CD14-positive monocyte (primary cell): Measurements from ENCODE around the gene PEDS1. TPM values are rescaled to one million over a fixed set of nuclear protein-coding genes. Genes with fewer than 3 reads are reported as not detected.

ENCODE experiments used
- DNase-seq, 3 donors: peaks; one replicate each; pipeline ENCODE4 v3.0.0-alpha.2; 2011 to 2022
- H2AFZ ChIP-seq: 2 replicates; pipeline ENCODE4 v1.6.0; 2012; ENCODE audit warnings: mild to moderate bottlenecking, low read depth, low read length, inconsistent platforms; ENCODE audit not compliant: insufficient read depth, poor library complexity, severe bottlenecking
- H3K27ac ChIP-seq, 2 donors: 1 replicate in 1 of 2; 2 replicates in 1 of 2; pipeline ENCODE4 v1.5.1; 2012 to 2013; ENCODE audit warnings: low read length in 2 of 2, control low read depth in 1 of 2, inconsistent platforms in 1 of 2, low read depth in 1 of 2, mild to moderate bottlenecking in 1 of 2
- H3K27me3 ChIP-seq, 2 donors: one replicate each; pipeline versions ENCODE4 v1.6.0 to v1.6.1; 2011 to 2013; ENCODE audit warnings: low read length in 2 of 2; ENCODE audit not compliant: control insufficient read depth in 2 of 2, insufficient read depth in 2 of 2
- H3K36me3 ChIP-seq, 2 donors: replicated peaks in 1 of 2; 1 replicate in 1 of 2; 2 replicates in 1 of 2; pipeline versions ENCODE4 v1.5.1 to v1.6.1; 2012 to 2013; ENCODE audit warnings: low read length in 2 of 2, control low read depth in 1 of 2, inconsistent platforms in 1 of 2, mild to moderate bottlenecking in 1 of 2; ENCODE audit not compliant: insufficient read depth in 2 of 2, control insufficient read depth in 1 of 2
- H3K4me1 ChIP-seq, 2 donors: 1 replicate in 1 of 2; 2 replicates in 1 of 2; pipeline versions ENCODE4 v1.5.1 to v1.6.1; 2012 to 2013; ENCODE audit warnings: low read length in 2 of 2, control low read depth in 1 of 2, inconsistent platforms in 1 of 2, mild to moderate bottlenecking in 1 of 2, moderate library complexity in 1 of 2; ENCODE audit not compliant: insufficient read depth in 2 of 2, control insufficient read depth in 1 of 2
- H3K4me2 ChIP-seq: replicated peaks from 2 replicates; pipeline ENCODE3; 2012; ENCODE audit warnings: low read length, moderate library complexity, mild to moderate bottlenecking; ENCODE audit not compliant: poor library complexity, severe bottlenecking; ENCODE audit errors: extremely low read depth
- H3K4me3 ChIP-seq, 3 experiments: fragments of 200-600 bp in 1 of 3; sonication (generic) in 1 of 3; replicated peaks in 1 of 3; 1 replicate in 2 of 3; 2 replicates in 1 of 3; pipeline ENCODE4 v1.5.1; 2011 to 2013; ENCODE audit warnings: low read length in 3 of 3, mild to moderate bottlenecking in 3 of 3, control low read depth in 2 of 3, low read depth in 2 of 3, inconsistent platforms in 1 of 3, moderate library complexity in 1 of 3
- H3K79me2 ChIP-seq: 2 replicates; pipeline ENCODE4 v1.6.0; 2012; ENCODE audit warnings: mild to moderate bottlenecking, control low read depth, inconsistent platforms, low read length, moderate library complexity; ENCODE audit not compliant: insufficient read depth
- H3K9ac ChIP-seq: 2 replicates; pipeline ENCODE4 v1.6.0; 2017; ENCODE audit warnings: low read length, mild to moderate bottlenecking; ENCODE audit not compliant: insufficient read depth, poor library complexity, severe bottlenecking
- H3K9me3 ChIP-seq, 2 donors: replicated peaks in 1 of 2; 1 replicate in 1 of 2; 2 replicates in 1 of 2; pipeline versions ENCODE4 v1.5.1 to v1.6.1; 2012 to 2013; ENCODE audit warnings: low read length in 2 of 2, control low read depth in 1 of 2; ENCODE audit not compliant: control insufficient read depth in 1 of 2, insufficient read depth in 1 of 2
- H4K20me1 ChIP-seq: 2 replicates; pipeline ENCODE4 v1.6.0; 2012; ENCODE audit warnings: mild to moderate bottlenecking, low read length, control low read depth, moderate library complexity; ENCODE audit not compliant: insufficient read depth
- H3K27ac Mint-ChIP-seq, 7 donors: one replicate each; pipeline ENCODE4 v1.8.0; 2020; ENCODE audit warnings: mild to moderate bottlenecking in 7 of 7, mixed read lengths in 7 of 7, moderate library complexity in 6 of 7, inconsistent platforms in 2 of 7
- H3K27me3 Mint-ChIP-seq, 3 donors: one replicate each; pipeline ENCODE4 v1.8.0; 2021 to 2022; ENCODE audit warnings: low read depth in 3 of 3, mild to moderate bottlenecking in 3 of 3, mixed read lengths in 3 of 3, moderate library complexity in 3 of 3, inconsistent platforms in 1 of 3
- H3K36me3 Mint-ChIP-seq, 2 donors: one replicate each; pipeline ENCODE4 v1.8.0; 2020; ENCODE audit warnings: mixed read lengths in 2 of 2, inconsistent platforms in 1 of 2, mild to moderate bottlenecking in 1 of 2
- H3K4me1 Mint-ChIP-seq: one replicate; pipeline ENCODE4 v1.8.0; 2020; ENCODE audit warnings: mild to moderate bottlenecking, mixed read lengths
- H3K4me3 Mint-ChIP-seq, 2 donors: one replicate each; pipeline ENCODE4 v1.8.0; 2020; ENCODE audit warnings: mild to moderate bottlenecking in 2 of 2, mixed read lengths in 2 of 2, moderate library complexity in 1 of 2
- H3K9me3 Mint-ChIP-seq, 7 donors: one replicate each; pipeline ENCODE4 v1.8.0; 2020 to 2022; ENCODE audit warnings: mixed read lengths in 7 of 7, mild to moderate bottlenecking in 6 of 7, moderate library complexity in 6 of 7, inconsistent platforms in 2 of 7
- WGBS: methylation state at CpG from one replicate; pipeline ENCODE4 v1.1.5; 2013; ENCODE audit warnings: missing lambda C conversion rate; ENCODE audit not compliant: insufficient coverage; 5-methylcytosine and 5-hydroxymethylcytosine counted together
- intact Hi-C, 2 donors: fragments of 100-400 bp; cut with micrococcal nuclease; formaldehyde crosslinking; loops; one replicate each; pipeline versions ENCODE4 v1.15.0 to v1.15.1; 2023
- polyA plus RNA-seq, 3 donors: library from polyadenylated mRNA; depleted of rRNA in 1 of 3; unstranded in 2 of 3; stranded (reverse) in 1 of 3; fragments of 300-500 nt in 2 of 3; fragments of >200 nt in 1 of 3; fragmentation: Illumina TruSeq in 2 of 3; gene quantifications; 1 replicate in 2 of 3; 2 replicates in 1 of 3; pipeline ENCODE4 v1.2.3, GENCODE V29; 2012 to 2021
- TF ChIP-seq, protein P1 (sequence below): fragments of 200-600 bp; IDR thresholded peaks from one replicate; pipeline ENCODE4 v1.8.0; 2022; ENCODE audit warnings: antibody characterized with exemption, mild to moderate bottlenecking

Gene PEDS1
- polyA plus RNA-seq, 3 donors: 19.6 to 48.1 (median 25.2) TPM

DNA sequence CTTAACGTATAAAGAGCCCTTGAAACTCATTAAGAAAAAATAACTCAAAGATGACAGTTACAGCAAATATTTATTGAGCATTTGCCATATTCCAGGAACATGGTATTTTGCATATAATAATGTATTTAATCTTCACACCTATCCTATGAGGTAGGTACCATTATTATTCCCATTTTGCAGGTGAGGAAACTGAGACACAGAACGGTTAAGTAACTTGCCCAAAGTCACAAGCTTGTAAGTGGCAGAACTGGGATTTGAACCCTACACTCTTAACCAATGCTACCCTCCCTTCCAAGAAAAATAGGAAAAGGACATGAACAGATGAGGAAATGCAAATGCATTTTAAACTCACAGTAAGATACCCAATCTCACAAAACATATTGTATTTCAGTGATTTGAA, 35.3 kb downstream of the PEDS1 start:
- Mint-ChIP-seq H3K36me3 (peaks cover 7 to 9% of the 10 kb centered on the region in 2 donors), H3K27me3 (peaks cover 0 to 4% (median 2%) of the 10 kb centered on the region in 3 donors), H3K4me3 (no peak overlapping the region), H3K27ac (no peak overlapping the region), H3K9me3 (peaks cover 0 to 9% (median 4%) of the 10 kb centered on the region in 7 donors), H3K4me1 (peaks cover 34% of the 10 kb centered on the region)
- TF ChIP-seq, protein P1, sequence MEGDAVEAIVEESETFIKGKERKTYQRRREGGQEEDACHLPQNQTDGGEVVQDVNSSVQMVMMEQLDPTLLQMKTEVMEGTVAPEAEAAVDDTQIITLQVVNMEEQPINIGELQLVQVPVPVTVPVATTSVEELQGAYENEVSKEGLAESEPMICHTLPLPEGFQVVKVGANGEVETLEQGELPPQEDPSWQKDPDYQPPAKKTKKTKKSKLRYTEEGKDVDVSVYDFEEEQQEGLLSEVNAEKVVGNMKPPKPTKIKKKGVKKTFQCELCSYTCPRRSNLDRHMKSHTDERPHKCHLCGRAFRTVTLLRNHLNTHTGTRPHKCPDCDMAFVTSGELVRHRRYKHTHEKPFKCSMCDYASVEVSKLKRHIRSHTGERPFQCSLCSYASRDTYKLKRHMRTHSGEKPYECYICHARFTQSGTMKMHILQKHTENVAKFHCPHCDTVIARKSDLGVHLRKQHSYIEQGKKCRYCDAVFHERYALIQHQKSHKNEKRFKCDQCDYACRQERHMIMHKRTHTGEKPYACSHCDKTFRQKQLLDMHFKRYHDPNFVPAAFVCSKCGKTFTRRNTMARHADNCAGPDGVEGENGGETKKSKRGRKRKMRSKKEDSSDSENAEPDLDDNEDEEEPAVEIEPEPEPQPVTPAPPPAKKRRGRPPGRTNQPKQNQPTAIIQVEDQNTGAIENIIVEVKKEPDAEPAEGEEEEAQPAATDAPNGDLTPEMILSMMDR: no peak
- Histone ChIP-seq H3K4me2 (no peak overlapping the region), H2AFZ (no peak overlapping the region), H3K4me1 (peaks cover 20 to 33% of the 10 kb centered on the region in 2 donors), H3K27ac (no peak overlapping the region), H3K4me3 (no peak overlapping the region), H3K9me3 (peaks cover 0 to 4% of the 10 kb centered on the region in 2 donors), H3K79me2 (peaks cover 19% of the 10 kb centered on the region), H3K36me3 (peaks cover 2% of the 10 kb centered on the region in 2 donors), H3K9ac (no peak overlapping the region), H3K27me3 (no peaks in the 10 kb centered on the region), H4K20me1 (no peaks in the 10 kb centered on the region)
- WGBS: no CpG with 5 or more reads among the region's 2 CpGs
- intact Hi-C loops: loop anchor here (10.0 kb wide), 3 partner anchors 167 to 357 kb away; no protein-coding TSS in a partner anchor
- no peak for DNase-seq

DNA sequence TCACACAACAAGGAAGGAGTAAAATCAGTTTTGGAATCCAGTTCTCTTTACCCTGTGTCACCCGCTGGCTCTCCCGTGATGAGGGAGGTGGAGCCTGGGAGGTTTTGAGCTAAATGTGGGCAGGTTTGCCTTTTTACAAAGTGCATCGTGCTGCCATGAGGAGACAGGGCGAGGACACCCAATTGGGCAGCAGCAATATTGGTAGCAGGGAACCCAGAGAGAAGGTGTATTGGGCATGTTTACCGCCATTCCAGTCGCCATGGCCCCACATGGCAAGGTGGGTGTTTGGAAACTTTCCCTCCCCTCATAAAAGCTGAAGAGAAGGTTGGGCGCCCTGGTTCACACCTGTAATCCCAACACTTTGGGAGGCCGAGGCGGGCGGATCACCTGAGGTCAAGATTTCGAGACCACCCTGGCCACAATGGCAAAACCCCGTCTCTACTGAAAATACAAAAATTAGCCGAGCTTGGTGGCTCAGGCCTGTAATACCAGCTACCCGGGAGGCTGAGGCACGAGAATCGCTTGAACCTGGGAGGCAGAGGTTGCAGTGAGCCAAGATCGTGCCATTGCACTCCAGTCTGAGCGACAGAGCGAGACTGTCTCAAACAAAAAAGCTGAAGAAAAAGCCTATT, 37.0 kb downstream of the PEDS1 start:
- Histone ChIP-seq H3K36me3 (no peaks in the 10 kb centered on the region), H3K4me3 (peak overlapping the region; percentile 9 to 82 (median 49)), H3K27me3 (no peaks in the 10 kb centered on the region), H2AFZ (peak overlapping the region; percentile 77), H3K4me1 (peaks cover 30 to 46% of the 10 kb centered on the region in 2 donors), H4K20me1 (peaks cover 12% of the 10 kb centered on the region), H3K9me3 (no peaks in the 10 kb centered on the region), H3K9ac (peak overlapping the region; percentile 39), H3K79me2 (peaks cover 35% of the 10 kb centered on the region), H3K4me2 (peak overlapping the region; percentile 84), H3K27ac (peak overlapping the region in 1 of 2 donors; percentile 78)
- H3K27ac Mint-ChIP-seq: peak overlapping the region; percentile 71 to 96 (median 92)
- H3K4me3 Mint-ChIP-seq: peak overlapping the region; percentile 74 to 89
- H3K4me1 Mint-ChIP-seq: peaks cover 46% of the 10 kb centered on the region
- H3K36me3 Mint-ChIP-seq: peaks cover 0 to 3% of the 10 kb centered on the region in 2 donors
- no peak for DNase-seq
- 83% methylated on average over 13 of the region's 19 CpGs for WGBS
- H3K27me3 Mint-ChIP-seq: peaks cover 0 to 4% (median 2%) of the 10 kb centered on the region in 3 donors
- TF ChIP-seq, protein P1: no peak
- no peaks in the 10 kb centered on the region for H3K9me3 Mint-ChIP-seq
- intact Hi-C loops: loop anchor here (10.0 kb wide), 3 partner anchors 168 to 358 kb away; no protein-coding TSS in a partner anchor
